ENCODE measurements around the gene TMEM109.

Gene TMEM109

GRCh38 chr11:60972182-60973030 is 58.4 kb downstream of the TMEM109 start:
- TF ChIP-seq CTCF (IDR thresholded peaks at IDR 0.05; ENCODE audit: control insufficient read depth, extremely low read depth, insufficient read depth): no peak
- no peak overlapping the region for H3K4me3 ChIP-seq (ENCODE audit: low read depth, low read length)
- no peak for DNase-seq (ENCODE audit: low read depth)
